ENCODE measurements around the gene GNAS.

Gene GNAS

DNA sequence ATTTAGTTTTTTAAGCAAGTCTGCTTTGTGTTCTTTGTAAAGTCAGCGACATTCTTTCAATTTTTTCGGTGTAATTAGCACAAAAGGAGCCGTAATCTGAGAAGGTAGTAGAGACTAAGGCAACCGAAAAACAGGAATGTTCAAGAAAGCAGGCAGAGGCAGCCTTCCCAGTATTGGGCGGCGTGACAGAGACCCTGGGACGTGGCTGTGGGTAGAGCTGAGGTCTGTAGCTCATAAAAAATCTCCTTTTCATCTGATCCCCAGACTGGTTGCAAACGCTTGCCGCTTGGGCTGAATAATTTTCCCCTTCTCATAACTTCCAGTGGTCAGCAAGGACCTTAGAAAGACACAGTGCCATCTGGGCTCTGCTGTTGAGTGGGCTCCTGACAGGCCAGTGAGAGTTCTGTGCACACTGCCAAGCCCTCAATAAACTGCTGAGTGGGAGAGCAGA lies 30.8 kb downstream of the GNAS start:
- DNase-seq, result no peak

DNA sequence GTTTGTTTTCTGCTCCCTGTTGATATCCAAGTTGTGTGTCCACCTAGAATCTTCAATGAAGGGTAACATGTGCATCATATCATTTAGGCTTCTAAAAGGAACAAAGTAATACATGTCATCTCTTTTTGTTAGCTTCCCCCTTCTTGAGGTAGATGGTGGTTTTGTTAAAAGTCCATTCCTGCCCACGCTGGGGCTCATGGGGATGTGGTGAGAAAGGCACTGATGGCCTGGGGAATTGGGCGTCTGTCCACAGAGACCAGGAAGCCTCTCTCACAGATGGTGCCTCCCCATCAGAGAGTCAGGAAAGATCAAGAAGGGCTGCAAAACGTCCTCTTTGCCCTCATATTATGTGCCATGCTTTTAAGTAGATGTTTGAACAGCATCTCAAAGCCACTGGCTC lies 32.5 kb downstream of the GNAS start:
- no peak for DNase-seq

DNA sequence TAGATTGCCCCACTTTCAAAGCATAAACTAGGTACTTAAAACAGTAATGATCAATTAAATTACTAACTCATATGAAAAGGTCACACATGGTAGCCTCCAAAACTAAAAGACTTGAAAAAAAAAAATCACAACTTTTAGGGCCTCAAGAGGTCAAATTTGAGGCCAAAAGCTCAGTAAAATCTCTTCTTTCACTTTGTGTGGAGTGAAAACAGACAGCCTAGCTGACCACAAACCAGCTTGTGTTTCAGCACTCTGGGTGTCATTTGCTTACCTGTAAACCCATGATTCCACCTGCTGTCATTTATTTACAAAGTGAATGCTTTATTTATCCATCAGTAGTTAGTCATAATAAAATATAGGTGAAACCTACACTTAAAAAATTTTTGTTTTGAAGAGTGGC lies 34.0 kb downstream of the GNAS start:
- DNase-seq, result no peak

DNA sequence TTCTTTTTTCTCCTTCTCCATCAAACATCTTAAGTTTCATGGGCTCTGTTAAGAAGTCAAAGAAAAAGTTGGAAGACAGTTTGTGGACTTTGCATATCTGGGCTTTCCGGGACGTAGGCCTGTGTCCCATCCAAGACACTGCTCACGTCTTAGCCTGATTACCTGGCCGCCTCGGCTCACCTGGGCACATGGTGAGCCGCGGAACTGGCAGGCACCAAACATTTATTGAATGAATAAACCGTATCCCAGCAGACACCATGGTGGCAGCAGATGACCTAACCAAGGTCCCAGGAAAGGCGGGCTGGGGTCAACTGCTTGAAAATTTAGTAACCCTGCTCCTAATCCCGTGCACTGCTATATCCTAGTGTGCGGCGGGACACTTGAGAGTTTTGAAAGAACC lies 35.6 kb downstream of the GNAS start:
- no peak for DNase-seq

DNA sequence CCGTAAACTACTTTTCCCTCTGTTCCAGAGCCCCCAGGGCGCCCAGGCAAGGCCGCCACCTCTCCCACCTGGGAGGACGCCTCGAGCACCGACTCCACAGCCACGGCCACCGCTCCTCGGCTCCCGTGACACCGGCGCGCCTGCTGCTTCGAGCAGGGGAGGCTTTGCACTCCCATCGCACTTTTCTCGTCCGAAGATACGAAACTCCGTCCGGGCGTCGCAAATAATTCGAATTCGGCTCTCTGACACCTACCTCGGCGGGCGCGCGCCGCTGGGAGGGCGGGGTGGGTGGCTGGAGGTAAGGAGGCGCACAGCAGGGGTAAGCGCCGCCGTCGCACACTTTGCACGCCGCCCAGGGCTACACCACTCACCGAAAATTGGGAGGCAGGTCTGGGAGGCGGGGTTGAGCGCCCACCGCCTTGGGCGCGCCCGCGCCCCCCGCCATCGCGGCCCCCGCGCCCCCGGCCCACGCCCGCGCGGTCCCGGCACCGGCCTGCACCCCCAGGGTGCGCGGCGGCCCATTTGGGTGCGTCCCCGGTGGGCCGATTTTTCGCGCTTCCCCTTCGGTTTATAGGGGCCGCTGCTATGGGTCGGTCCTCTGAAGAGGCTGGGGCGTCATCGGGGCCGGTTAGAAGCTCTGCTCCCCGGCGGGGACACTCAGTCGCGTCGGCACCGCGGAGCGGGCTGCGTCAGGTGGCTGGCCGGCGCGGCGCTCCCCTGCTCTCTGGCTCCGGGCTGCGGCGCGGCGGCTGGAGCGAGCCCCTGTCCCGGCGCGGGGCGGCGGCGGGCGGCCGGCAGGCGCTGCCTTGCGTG lies 36.2 kb downstream of the GNAS start:
- DNase-seq, result peak; percentile 65

DNA sequence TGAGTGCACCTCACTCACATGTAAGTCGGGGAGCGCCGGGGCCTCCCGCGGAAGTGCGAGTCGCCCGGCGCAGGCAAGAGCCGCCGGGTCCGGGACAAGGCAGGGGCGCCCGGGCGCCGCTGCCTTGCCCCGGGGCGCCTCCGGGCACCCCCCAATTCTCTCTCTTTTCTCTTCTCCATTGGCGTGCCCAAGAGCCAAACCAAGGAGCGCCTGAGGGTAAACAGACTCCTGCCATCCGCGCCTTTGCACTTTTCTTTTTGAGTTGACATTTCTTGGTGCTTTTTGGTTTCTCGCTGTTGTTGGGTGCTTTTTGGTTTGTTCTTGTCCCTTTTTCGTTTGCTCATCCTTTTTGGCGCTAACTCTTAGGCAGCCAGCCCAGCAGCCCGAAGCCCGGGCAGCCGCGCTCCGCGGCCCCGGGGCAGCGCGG lies 36.8 kb downstream of the GNAS start:
- no peak for DNase-seq

DNA sequence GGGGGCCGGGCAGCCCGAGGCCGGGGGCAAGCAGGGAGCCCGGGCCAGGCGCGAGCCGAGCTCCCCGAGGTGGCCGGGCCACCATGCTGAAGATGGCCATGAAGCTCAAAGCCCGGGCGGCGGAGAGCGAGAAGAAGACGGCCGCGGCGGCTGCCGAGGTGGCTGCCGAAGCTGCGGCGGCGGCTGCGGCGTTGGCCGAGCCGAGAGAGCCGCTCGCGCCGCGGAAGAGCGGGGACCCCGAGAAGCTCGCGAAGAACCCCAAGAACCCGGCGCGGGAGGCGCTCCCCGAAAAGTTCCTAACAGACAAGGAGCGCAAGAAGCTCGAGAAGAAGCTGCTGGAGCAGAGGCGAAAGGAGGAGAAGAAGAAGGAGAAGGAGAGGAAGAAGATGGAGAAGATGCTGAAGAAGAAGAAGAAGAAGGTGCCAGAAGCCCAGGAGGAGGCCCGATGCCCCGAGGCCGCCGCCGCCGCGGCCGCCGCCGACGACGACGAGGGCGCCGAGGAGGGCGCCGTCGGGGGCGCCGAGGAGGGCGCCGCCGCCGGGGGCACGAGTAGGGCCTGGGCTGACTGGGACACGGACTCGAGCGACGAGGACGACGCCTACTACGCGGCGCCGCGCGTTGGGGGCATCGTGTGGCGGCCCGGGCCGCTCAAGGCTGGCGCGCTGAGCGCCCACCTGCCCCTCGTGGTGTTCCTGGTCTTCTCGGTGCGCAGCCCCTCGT lies 37.4 kb downstream of the GNAS start:
- DNase-seq, result no peak

DNA sequence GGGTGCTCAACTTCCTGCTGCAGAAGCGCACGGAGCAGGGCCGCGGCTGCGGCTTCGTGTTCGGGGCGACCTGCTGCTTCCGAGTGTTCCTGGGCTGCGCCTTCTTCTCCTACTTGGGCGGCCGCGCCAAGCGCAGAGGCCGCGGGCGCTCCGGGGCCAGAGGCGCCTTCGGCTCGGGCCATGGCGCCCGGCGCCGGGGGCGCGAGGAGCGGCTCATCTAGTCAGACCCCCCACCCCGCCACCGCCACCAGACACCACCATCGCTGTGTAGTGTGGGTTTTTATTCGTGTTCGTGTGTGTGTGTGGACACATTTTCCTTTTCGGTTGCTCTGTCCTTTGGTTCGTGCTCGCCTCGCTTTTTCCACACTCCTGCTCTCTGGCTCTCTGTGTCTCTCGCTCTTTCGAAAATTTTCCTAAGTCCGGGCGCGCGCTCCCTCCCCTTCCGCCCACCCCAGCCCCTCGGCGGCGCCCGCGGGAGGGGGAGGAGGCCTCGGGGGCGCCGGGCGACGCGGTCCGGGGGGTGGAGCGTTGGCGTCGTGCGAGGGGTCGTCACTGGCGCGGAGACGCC lies 38.1 kb downstream of the GNAS start:
- peak; percentile 68 for DNase-seq

DNA sequence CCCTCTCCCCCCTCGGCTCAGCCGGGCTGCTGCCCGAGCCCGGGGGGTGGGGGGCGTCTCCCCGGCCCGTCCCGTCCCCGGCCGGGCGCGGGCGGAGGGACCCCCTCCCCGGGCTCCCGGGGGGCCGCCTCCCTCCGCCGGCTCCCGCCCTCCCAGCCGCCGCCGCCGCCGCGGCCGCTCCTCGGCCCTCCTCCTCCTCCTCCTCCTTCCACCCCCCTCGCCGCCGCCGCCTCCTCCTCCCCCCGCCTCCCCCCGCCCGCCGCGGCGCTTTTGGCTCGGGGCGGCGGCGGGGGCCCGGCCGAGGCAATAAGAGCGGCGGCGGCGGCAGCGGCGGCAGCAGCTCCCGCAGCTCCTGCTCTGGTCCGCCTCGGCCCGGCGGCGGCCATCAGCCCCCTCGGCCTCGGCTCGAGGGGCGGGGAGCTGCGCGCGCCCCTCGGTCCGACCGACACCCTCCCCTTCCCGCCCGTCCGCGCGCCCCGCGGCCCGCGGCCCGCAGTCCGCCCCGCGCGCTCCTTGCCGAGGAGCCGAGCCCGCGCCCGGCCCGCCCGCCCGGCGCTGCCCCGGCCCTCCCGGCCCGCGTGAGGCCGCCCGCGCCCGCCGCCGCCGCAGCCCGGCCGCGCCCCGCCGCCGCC lies 38.7 kb downstream of the GNAS start:
- DNase-seq, result peak; percentile 68

DNA sequence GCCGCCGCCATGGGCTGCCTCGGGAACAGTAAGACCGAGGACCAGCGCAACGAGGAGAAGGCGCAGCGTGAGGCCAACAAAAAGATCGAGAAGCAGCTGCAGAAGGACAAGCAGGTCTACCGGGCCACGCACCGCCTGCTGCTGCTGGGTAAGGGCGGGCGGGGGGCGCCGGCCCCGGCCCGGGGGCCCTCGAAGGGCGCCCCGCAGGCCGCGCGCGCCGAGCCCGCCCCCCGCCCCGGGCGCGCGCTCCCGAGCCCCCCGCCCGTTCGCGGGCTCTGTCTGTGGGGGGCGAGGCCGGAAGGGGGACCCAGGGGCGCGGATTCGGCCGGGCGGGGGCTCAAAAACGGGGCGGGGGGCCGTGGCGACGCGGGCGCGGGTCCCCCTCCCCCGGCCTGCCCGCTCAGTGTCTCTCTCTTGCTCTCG lies 39.2 kb downstream of the GNAS start:
- DNase-seq, result peak; percentile 39

DNA sequence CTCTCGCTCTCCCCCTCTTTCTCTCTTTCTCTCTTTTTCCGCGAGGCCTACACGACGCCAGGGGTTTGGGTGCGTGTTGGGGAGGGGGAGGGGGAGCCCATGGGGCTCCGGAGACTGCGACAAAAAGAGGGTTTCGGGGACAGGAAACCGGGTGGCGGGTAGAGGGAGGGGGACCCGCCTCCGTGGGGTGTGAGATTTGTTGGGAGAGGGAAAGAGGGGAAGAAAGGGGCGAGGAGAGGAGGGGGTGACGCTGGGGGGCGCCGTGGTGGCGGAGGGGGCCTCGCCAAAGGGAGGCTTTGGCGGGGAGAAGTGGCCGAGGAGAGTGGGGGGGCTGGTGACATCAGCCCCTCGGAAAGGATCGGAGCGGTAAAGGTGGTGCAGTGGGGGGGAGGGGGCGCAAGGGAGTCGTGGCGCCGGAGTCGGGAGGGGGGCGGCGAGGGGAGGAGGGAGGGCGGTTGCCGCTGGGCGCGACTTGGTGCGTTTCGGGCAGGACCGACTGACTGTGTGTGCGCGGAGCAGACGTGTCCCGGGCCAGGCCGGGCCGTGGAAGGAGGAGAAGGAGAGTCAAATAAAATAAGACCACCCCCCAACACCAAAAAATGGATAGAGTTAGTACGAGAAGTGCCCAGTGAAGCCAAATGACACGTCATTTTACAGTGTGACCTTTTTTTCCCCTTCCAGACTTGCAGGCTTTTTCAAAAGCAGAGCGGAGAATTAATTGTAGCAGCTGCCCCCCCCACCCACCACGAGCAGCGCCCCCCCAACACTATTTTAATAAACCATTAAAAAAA lies 39.8 kb downstream of the GNAS start:
- DNase-seq, result peak; percentile 62

DNA sequence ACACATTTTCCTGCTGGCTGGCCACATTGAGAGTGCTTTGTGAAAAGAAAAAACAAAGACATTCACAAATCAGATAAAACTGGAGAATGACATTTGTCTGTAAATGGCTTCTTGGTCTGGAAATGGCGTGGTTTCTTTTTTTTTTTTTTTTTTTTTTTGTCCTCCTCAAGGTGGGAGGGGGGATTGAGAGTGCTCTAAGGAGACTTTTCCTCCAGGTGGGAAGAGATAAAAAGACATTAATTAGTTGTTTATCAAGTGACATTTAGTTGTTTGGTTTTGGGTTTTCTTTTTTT lies 40.4 kb downstream of the GNAS start:
- peak; percentile 54 for DNase-seq

DNA sequence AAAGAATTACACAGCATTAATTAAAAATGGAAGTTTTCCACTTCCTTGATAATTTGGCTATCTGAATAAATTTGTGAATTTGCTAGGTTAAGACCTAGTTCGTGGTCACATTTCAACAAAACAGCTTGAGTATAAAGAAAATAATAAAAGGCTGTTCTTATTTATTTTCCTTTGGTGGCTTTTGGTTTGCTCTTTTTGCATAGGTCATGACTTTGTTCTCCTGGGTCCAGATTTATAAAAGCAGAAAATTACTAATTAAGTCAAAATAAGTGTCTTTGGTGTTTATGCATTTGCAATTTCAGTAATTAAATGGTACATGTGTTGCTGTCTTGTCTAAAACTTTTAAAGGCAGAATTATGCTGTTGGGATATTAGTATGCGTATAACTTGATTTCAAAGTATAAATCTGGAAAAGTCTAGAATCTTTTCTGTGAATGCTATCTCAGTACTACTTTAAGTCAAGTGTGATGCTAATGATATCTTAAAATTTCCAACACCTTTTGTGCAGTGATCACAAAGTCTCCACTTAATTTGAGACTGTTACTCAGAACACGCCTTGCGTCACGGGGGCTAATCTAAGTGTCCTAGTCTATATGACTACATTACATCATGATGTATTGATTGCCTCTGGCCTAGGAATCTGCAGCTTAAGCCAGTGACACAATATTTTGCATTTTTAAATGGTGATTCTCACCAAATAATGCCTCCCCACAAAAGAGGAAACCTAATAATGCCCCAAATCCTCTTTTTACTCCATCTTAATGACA lies 41.0 kb downstream of the GNAS start:
- no peak for DNase-seq

DNA sequence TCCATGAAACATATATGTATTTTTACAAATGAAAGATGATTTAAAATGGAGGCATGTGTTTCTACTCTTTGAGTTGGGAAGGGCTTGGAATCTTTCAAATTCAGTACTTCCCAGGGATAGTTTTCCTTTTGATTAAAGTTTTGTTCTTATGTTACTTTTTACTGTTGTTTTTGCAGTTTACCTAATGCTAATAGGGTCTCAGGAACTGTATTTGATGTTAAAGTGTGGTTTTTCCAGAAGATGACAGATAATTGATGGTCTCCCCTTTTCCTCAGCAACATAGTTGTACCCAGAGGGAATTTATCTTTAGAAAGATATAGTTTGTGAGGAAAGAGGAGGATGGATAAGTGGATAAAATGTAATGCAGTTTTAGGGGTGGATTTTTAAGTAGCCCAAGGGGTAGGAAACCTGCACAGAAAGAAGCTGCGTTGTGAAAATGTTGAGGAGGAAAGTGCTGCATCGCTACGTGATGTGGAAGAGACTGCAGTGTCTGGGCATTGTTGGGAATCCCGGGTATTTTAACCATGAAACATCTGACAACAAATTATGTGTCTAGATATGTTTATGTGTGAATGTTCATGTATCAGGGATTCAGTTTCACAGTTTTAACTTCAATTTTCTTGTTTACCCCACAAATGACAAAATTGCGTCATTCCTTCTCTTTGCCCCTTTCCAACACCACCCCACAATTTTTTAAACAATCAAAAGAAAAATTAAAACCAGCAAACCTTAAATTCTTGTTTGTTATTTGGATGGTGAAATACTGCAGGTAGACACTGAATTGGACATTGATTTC lies 42.3 kb downstream of the GNAS start:
- no peak for DNase-seq

DNA sequence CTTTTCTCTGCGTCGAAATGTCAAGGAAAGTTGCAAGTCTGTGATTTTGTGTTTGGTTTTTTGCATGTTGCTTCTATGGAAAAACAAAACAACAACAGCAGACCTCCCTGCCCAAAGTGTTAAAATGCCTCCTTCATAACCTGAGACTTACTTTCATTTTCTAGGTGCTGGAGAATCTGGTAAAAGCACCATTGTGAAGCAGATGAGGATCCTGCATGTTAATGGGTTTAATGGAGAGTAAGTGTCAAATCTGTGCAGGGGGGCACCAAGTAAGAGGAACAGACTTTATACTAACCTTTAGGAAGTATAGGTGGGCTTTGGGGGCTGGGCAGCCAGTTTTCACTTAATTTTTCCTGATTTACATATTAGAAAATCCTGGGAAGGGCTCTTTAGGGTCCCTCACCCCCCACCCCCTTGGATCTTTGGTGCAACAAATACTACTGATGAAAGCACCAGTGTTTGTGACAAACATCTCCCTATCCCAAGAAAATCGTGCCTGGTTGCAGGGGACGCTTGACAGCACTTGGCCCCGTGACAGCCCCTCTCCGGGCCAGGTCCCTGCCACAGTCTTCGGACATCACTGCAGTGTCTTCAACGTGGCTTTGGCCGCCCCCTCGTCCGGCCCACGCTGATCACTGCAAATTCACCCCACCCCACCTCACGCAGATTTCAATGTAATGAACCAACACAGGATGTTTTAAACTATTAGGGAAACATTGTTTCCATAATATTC lies 43.1 kb downstream of the GNAS start:
- DNase-seq, result no peak

DNA sequence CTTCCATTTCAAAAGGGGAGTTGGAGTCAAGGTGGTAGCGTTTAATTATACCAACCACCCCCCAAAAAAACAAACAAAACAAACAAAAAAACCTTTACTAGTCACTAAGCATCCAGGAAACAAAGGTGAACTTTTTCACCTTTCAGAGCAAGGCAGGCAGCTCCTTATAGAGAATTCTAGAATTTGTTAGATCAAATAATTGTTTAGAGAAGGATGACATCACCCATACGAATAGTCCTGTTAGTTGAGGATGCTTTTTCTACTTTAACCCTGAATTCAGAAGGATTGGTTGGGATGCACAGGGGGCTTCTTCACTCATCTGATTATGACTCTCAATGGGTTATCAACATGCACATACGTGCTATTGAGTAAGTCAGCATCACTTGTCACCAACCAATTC lies 44.3 kb downstream of the GNAS start:
- no peak for DNase-seq

DNA sequence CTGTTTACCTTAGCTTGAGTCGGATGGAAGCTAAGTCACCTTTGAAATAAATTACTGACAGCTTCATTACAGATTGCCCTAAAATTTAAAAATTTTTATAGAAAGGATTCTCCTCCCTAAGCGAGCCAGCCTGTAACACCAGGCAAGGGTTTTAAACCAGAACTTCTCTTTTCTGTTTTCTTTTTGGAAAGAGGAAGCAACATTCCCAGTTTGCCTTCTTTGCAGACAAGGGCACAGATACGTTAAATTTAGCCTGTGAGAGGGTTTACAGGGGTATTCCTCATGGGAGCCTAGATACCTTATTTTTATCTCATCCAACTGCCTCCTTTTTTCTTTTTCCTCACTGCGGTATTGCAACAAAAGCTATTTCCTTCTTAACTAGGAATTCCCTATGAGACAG lies 45.0 kb downstream of the GNAS start:
- no peak for DNase-seq

DNA sequence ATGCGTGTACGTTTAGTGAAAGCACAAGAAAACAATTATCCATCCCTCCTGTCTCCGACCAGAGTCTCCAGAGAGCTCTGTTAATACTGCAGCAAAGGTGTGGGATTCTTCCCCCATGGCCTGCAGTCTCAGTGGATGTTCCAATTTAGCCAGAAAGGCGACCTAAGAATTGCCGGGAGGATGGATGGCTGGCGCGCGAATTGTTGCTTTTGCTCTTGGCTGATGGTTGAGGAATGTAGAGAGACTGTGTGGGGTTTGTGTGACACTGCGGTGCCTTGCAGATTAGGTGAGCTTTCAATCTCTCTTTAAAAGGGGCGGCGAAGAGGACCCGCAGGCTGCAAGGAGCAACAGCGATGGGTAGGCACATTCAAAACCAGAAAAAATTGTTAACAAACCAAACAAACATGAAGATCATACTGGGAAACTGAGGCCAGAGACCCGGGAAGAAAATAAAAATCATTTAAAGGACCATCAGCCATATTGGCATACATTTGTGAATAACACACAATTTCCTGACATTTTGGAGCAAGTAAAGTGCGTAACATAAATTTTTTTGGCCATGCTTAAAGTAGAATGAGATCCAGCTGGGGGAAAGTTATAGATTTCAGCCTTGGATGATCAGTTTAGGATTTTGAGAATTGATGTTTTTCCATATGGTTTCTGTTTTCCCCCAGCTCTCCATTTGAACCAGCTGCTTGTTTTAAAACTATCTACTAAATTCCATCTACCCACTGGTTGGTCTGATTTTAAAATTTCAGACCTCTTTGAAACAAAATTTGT lies 46.3 kb downstream of the GNAS start:
- no peak for DNase-seq

DNA sequence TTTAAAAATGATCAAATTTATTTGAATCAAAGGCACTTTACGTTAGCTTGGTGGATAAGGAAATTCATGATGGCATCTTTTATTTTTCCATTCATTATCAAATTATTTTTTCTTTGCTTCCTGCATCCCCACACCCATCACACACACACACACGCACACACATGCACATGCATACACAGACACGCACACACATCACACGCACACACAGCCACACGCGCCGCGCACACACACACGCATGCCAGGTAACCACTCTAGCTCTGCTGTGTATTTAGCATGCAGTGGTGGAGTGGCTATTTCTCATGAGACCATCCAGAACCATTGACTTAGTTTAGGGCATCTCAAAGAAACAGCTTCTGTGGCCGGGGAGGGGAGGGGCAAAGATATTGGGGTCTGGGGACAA lies 47.0 kb downstream of the GNAS start:
- DNase-seq, result no peak

DNA sequence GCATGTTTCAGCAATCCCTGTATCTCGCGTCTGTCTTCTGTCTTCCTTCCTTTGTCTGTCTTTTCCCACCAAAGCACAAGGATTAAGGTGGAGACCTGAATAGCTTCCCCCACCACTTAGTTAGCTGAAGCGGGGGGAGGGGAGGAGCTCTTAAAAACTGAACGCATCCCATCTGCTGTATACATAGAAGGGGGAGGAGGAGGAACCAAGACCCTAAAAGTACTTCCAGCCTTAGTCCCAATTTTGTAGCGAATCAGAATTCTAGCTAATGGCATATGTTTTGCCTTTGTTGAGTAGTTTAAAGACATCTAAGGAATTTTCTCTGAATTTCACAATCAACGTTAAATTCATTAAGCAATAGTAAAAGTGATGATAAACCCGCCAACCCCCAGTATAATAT lies 47.9 kb downstream of the GNAS start:
- no peak for DNase-seq
